HUDEP-2 (cell line): ENCODE measurements around the gene VAV2.

Experiments used
- DNase-seq, 76 experiments: peaks; one replicate each; lab custom pipeline; 2025; ENCODE audit not compliant: unreplicated experiment in 76 of 76; lab: John Stamatoyannopoulos, UW

VAV2 gene

GRCh38 chr9:133828338-133828997 lies 163.7 kb downstream of the VAV2 start:
- no peak for DNase-seq

- DNase-seq = no peak
Measured at GRCh38 chr9:133826289-133827085, 165.6 kb downstream of the VAV2 start.

GRCh38 chr9:133825555-133826218 lies 166.4 kb downstream of the VAV2 start:
- no peak for DNase-seq

- DNase-seq = no peak
Measured at GRCh38 chr9:133824802-133825186, 167.3 kb downstream of the VAV2 start.

- no peak for DNase-seq
Measured at GRCh38 chr9:133824106-133824801, 167.9 kb downstream of the VAV2 start.

- no peak for DNase-seq
Measured at GRCh38 chr9:133823189-133824105, 168.7 kb downstream of the VAV2 start.

GRCh38 chr9:133822430-133823065 lies 169.6 kb downstream of the VAV2 start:
- no peak for DNase-seq

GRCh38 chr9:133821601-133822429 lies 170.3 kb downstream of the VAV2 start:
- DNase-seq = no peak

GRCh38 chr9:133819923-133820322 lies 172.2 kb downstream of the VAV2 start:
- DNase-seq = no peak

GRCh38 chr9:133818444-133818843 lies 173.7 kb downstream of the VAV2 start:
- no peak for DNase-seq

- no peak for DNase-seq
Measured at GRCh38 chr9:133815781-133816180, 176.3 kb downstream of the VAV2 start.

GRCh38 chr9:133814586-133815208 lies 177.4 kb downstream of the VAV2 start:
- DNase-seq = no peak

- DNase-seq = no peak
Measured at GRCh38 chr9:133813749-133814585, 178.2 kb downstream of the VAV2 start.

GRCh38 chr9:133812941-133813748 lies 179.0 kb downstream of the VAV2 start:
- DNase-seq = no peak

GRCh38 chr9:133812077-133812868 lies 179.9 kb downstream of the VAV2 start:
- no peak for DNase-seq

GRCh38 chr9:133811471-133811870 lies 180.7 kb downstream of the VAV2 start:
- no peak for DNase-seq
